Endodermal cell (in vitro differentiated cells): Measurements from ENCODE around the gene GTPBP1. TPM values are rescaled to one million over a fixed set of nuclear protein-coding genes. Genes with fewer than 3 reads are reported as not detected.
A peak's percentile ranks its signal among the peaks of the same experiment; 100 is the strongest.

Experiments used
- DNase-seq: peaks from one replicate; pipeline ENCODE4 v3.0.0-alpha.2; 2017
- H3K27ac ChIP-seq: 2 replicates; pipeline ENCODE4 v1.5.1; 2013; ENCODE audit warnings: mild to moderate bottlenecking, low read depth, low read length, moderate library complexity
- H3K27me3 ChIP-seq: 2 replicates; pipeline ENCODE4 v1.6.1; 2013; ENCODE audit warnings: mild to moderate bottlenecking, low read length, moderate library complexity; ENCODE audit not compliant: insufficient read depth, control insufficient read depth, poor library complexity, severe bottlenecking
- H3K36me3 ChIP-seq: 2 replicates; pipeline ENCODE4 v1.7.0; 2013; ENCODE audit warnings: mild to moderate bottlenecking, low read length, moderate library complexity; ENCODE audit not compliant: control insufficient read depth, insufficient read depth
- H3K4me1 ChIP-seq: one replicate; pipeline ENCODE4 v1.7.0; 2013; ENCODE audit warnings: low read length; ENCODE audit not compliant: control insufficient read depth, insufficient read depth
- H3K4me3 ChIP-seq: 2 replicates; pipeline ENCODE4 v1.5.1; 2013; ENCODE audit warnings: mild to moderate bottlenecking, low read length, moderate library complexity
- H3K9ac ChIP-seq: 2 replicates; pipeline ENCODE4 v1.6.1; 2013; ENCODE audit warnings: mild to moderate bottlenecking, low read length, moderate library complexity; ENCODE audit not compliant: poor library complexity, severe bottlenecking; ENCODE audit errors: extremely low read depth
- H3K9me3 ChIP-seq: 2 replicates; pipeline ENCODE4 v1.6.1; 2013; ENCODE audit warnings: mild to moderate bottlenecking, low read length, moderate library complexity; ENCODE audit not compliant: control insufficient read depth
- H3K27ac Mint-ChIP-seq: 2 replicates; pipeline ENCODE4 v1.8.0; 2020; ENCODE audit warnings: mixed read lengths
- H3K27me3 Mint-ChIP-seq: 2 replicates; pipeline ENCODE4 v1.8.0; 2021; ENCODE audit warnings: mild to moderate bottlenecking, mixed read lengths; ENCODE audit not compliant: insufficient read depth
- H3K36me3 Mint-ChIP-seq: 2 replicates; pipeline ENCODE4 v1.8.0; 2020; ENCODE audit warnings: low read depth, mixed read lengths
- H3K4me1 Mint-ChIP-seq: 2 replicates; pipeline ENCODE4 v1.8.0; 2020; ENCODE audit warnings: mixed read lengths
- H3K4me3 Mint-ChIP-seq: 2 replicates; pipeline ENCODE4 v1.8.0; 2020; ENCODE audit warnings: mild to moderate bottlenecking, moderate library complexity, mixed read lengths
- H3K9me3 Mint-ChIP-seq: 2 replicates; pipeline ENCODE4 v1.8.0; 2020; ENCODE audit warnings: mild to moderate bottlenecking, mixed read lengths
- CTCF ChIP-seq: fragments of 200-600 bp; sonication (generic); conservative IDR thresholded peaks from 2 replicates; pipeline ENCODE4 v1.5.0; 2021; ENCODE audit warnings: antibody characterized with exemption, mild to moderate bottlenecking
- WGBS, 2 experiments: methylation state at CpG; one replicate each; pipeline versions ENCODE4 v1.1.5 to v1.1.7; 2013; ENCODE audit warnings: missing lambda C conversion rate in 2 of 2, mixed read lengths in 1 of 2; ENCODE audit not compliant: insufficient coverage in 1 of 2, insufficient read length in 1 of 2; 5-methylcytosine and 5-hydroxymethylcytosine counted together
- total RNA-seq, 2 donors: library from RNA; stranded (reverse); fragmentation: NEBNext Ultra II Directional in 1 of 2; extraction: Animal tissue kit (Norgen Biotek cat#: 25700) in 1 of 2; gene quantifications; 2 replicates in 1 of 2; 3 replicates in 1 of 2; pipeline ENCODE4 v1.2.1, GENCODE V29; 2021

Gene GTPBP1
- total RNA-seq, 2 donors from 2014 or later, result 79.0 to 86.1 TPM

GRCh38 chr22:38753948-38754750, 48.4 kb downstream of the GTPBP1 start:
- peaks cover 23% of the 10 kb centered on the region for H3K36me3 Mint-ChIP-seq
- peaks cover 24% of the 10 kb centered on the region for H3K4me1 Mint-ChIP-seq
- Histone ChIP-seq H3K36me3 (peaks cover 25% of the 10 kb centered on the region), H3K4me3 (peak overlapping the region; percentile 82), H3K27ac (peak overlapping the region; percentile 87), H3K27me3 (peaks cover 6% of the 10 kb centered on the region), H3K9me3 (no peaks in the 10 kb centered on the region), H3K4me1 (peaks cover 15% of the 10 kb centered on the region), H3K9ac (no peak overlapping the region)
- WGBS, 2 experiments, result 52 to 61% methylated on average over 5 to 12 of the region's 12 CpGs
- no peak for TF ChIP-seq CTCF
- peak overlapping the region; percentile 60 for H3K4me3 Mint-ChIP-seq
- H3K27me3 Mint-ChIP-seq, result peaks cover 16% of the 10 kb centered on the region
- H3K9me3 Mint-ChIP-seq, result no peaks in the 10 kb centered on the region
- DNase-seq, result peak; percentile 84
- no peak overlapping the region for H3K27ac Mint-ChIP-seq

- peak overlapping the region; percentile 82 for H3K4me3 ChIP-seq
- 17 to 22% methylated on average over 8 to 12 of the region's 12 CpGs for WGBS, 2 experiments
- Mint-ChIP-seq H3K27ac (peak overlapping the region; percentile 56), H3K36me3 (peaks cover 17% of the 10 kb centered on the region), H3K9me3 (no peaks in the 10 kb centered on the region), H3K4me1 (peaks cover 24% of the 10 kb centered on the region), H3K4me3 (peak overlapping the region; percentile 60), H3K27me3 (peaks cover 19% of the 10 kb centered on the region)
- no peak for DNase-seq
- H3K9me3 ChIP-seq, result no peaks in the 10 kb centered on the region
- peak overlapping the region; percentile 87 for H3K27ac ChIP-seq
- peaks cover 19% of the 10 kb centered on the region for H3K36me3 ChIP-seq
- peaks cover 6% of the 10 kb centered on the region for H3K27me3 ChIP-seq
- no peak for TF ChIP-seq CTCF
- H3K4me1 ChIP-seq, result peaks cover 15% of the 10 kb centered on the region
- H3K9ac ChIP-seq, result peak overlapping the region; percentile 51
Measured at GRCh38 chr22:38754751-38755154, 49.0 kb downstream of the GTPBP1 start.

DNA sequence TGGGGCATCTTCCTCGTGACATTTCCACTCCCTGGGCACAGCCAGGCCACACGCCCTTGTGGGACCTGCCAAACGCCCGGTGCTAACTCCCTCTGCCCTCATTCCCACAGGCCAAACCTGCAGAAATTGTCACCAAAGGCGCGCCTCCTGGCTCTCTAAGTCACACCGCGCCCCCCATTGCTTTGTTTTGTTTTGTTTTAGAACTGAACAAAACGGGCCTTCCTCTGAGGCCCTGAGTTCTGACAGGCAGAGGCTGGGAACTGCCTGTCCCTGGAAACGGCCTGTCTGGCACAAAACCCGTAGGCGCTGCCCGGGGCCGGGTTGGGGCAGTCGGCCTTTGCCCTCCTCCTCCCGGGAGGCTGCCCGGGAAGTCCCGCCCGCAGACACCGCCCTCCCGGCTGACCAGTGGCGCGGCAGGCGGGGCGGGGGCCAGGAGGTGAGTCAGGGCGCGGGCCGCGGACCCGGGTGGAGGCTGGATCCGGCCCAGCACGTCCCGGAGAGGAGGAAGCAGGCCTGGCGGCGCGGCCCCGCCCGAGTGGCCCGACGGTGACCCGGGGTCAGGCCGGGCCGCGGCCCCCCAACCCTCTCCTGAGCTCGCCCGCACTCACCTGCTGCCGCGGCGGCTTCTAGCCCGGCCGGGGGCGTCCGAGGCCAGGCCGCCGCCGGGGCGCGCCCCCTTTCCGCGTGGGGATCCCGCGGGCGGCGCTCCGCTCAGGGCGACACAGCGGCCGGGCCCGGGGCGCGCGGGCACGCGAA, 49.6 kb downstream of the GTPBP1 start:
- Mint-ChIP-seq H3K4me3 (peak overlapping the region; percentile 60), H3K27ac (peak overlapping the region; percentile 56), H3K27me3 (peaks cover 19% of the 10 kb centered on the region), H3K9me3 (no peaks in the 10 kb centered on the region), H3K36me3 (peaks cover 12% of the 10 kb centered on the region), H3K4me1 (peaks cover 24% of the 10 kb centered on the region)
- peak; percentile 83 for DNase-seq
- Histone ChIP-seq H3K27ac (peak overlapping the region; percentile 87), H3K36me3 (peaks cover 13% of the 10 kb centered on the region), H3K9ac (peak overlapping the region; percentile 51), H3K9me3 (no peaks in the 10 kb centered on the region), H3K4me1 (peaks cover 15% of the 10 kb centered on the region), H3K27me3 (peaks cover 6% of the 10 kb centered on the region), H3K4me3 (peak overlapping the region; percentile 82)
- 1% methylated on average over 28 to 74 of the region's 74 CpGs for WGBS, 2 experiments
- no peak for TF ChIP-seq CTCF
